HG03571 (cell line): Measurements from ENCODE around the gene STARD3.

Source experiments
- ATAC-seq: cut with Tn5 transposase; IDR thresholded peaks from one replicate; pipeline ENCODE4 v1.9.1; 2021; ENCODE audit not compliant: unreplicated experiment

STARD3 gene

GRCh38 chr17:39618956-39619785, 17.8 kb upstream of the STARD3 start:
- ATAC-seq = no peak

GRCh38 chr17:39619786-39620101, 17.2 kb upstream of the STARD3 start:
- ATAC-seq = no peak

GRCh38 chr17:39621523-39622379, 15.2 kb upstream of the STARD3 start:
- no peak for ATAC-seq

GRCh38 chr17:39622380-39623006, 14.5 kb upstream of the STARD3 start:
- ATAC-seq = no peak

- ATAC-seq = no peak
Measured at GRCh38 chr17:39623356-39623950, 13.5 kb upstream of the STARD3 start.

GRCh38 chr17:39624313-39624712, 12.6 kb upstream of the STARD3 start:
- ATAC-seq = no peak

- no peak for ATAC-seq
Measured at GRCh38 chr17:39625198-39625785, 11.7 kb upstream of the STARD3 start.

GRCh38 chr17:39626171-39627046, 10.5 kb upstream of the STARD3 start, which contains the start of gene PPP1R1B:
Gene PPP1R1B, plus strand, starts transcription at chr17:39626952. Its CDS starts 441 bp downstream, at chr17:39627393.
- no peak for ATAC-seq

- no peak for ATAC-seq
Measured at GRCh38 chr17:39627047-39627711, 9.8 kb upstream of the STARD3 start.

- ATAC-seq = no peak
Measured at GRCh38 chr17:39627712-39628516, 9.0 kb upstream of the STARD3 start.

- no peak for ATAC-seq
Measured at GRCh38 chr17:39628655-39629493, 8.1 kb upstream of the STARD3 start.

GRCh38 chr17:39629494-39629880, 7.5 kb upstream of the STARD3 start:
- ATAC-seq = no peak

GRCh38 chr17:39629898-39630297, 7.0 kb upstream of the STARD3 start:
- ATAC-seq = no peak

GRCh38 chr17:39631403-39631802, 5.5 kb upstream of the STARD3 start:
- ATAC-seq = no peak

- no peak for ATAC-seq
Measured at GRCh38 chr17:39632153-39632941, 4.6 kb upstream of the STARD3 start.

GRCh38 chr17:39633570-39634183, 3.3 kb upstream of the STARD3 start:
- ATAC-seq = no peak
